ENCODE results near the gene ABCC1.

ABCC1 gene

DNA sequence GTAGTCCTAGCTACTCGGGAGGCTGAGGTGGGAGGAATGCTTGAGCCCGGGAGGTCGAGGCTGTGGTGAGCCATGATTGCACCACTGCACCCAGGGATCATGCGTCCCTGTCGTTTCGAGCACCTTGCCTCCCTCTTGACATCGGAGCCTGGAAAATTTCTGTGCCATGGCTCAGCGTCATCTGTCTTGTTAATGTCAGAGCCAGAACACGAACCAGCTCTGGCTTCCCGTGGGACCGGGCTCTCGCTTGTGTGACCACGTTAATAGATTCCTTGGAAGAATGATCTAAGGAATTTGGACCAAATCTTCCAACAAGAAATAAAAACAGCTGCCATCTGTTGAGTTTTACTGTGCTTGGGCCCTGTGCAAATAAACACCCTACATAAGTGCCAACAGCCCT, 117.7 kb downstream of the ABCC1 start:
- H3K9me3 ChIP-seq, result no peaks in the 10 kb centered on the region
- H3K36me3 ChIP-seq, result peaks cover 82% of the 10 kb centered on the region
- no peak overlapping the region for H3K4me3 ChIP-seq (ENCODE audit: low read depth, low read length)
- no peaks in the 10 kb centered on the region for H3K4me1 ChIP-seq
- no peaks in the 10 kb centered on the region for H3K27me3 ChIP-seq
- TF ChIP-seq, protein P1, sequence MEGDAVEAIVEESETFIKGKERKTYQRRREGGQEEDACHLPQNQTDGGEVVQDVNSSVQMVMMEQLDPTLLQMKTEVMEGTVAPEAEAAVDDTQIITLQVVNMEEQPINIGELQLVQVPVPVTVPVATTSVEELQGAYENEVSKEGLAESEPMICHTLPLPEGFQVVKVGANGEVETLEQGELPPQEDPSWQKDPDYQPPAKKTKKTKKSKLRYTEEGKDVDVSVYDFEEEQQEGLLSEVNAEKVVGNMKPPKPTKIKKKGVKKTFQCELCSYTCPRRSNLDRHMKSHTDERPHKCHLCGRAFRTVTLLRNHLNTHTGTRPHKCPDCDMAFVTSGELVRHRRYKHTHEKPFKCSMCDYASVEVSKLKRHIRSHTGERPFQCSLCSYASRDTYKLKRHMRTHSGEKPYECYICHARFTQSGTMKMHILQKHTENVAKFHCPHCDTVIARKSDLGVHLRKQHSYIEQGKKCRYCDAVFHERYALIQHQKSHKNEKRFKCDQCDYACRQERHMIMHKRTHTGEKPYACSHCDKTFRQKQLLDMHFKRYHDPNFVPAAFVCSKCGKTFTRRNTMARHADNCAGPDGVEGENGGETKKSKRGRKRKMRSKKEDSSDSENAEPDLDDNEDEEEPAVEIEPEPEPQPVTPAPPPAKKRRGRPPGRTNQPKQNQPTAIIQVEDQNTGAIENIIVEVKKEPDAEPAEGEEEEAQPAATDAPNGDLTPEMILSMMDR (IDR thresholded peaks at IDR 0.05; ENCODE audit: low read depth, low read length), result no peak
- DNase-seq, result no peak

DNA sequence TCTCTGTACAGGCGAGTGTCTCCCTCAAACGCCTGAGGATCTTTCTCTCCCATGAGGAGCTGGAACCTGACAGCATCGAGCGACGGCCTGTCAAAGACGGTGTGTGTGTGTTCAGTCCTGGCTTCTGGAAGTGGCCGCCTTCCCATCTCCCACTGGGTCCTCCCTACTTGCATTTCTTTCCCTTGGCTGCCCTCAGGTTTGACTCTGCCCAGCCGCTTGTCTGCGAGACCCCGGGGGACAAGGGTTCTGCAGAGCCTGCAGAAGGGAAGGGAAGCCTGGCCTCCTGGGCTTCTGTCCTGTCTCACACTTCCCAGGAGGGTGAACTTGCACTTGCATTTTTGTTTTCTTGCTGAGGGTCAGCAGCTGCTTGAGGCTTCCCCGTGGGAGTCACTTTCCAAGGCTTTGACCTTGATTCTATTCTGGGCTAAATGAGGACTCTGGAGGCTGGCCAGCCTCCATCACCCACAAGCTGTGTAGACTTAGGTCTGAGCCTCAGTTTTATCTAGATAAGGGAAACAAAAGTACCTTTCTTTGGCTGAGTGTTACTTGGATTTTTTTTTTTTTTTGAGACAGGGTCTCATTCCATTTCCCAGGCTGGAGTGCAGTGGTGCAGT, 122.3 kb downstream of the ABCC1 start:
- no peaks in the 10 kb centered on the region for H3K9me3 ChIP-seq
- no peaks in the 10 kb centered on the region for H3K27me3 ChIP-seq
- peaks cover 74% of the 10 kb centered on the region for H3K36me3 ChIP-seq
- no peak for DNase-seq
- TF ChIP-seq, protein P1 (IDR thresholded peaks at IDR 0.05; ENCODE audit: low read depth, low read length), result no peak
- H3K4me1 ChIP-seq, result no peaks in the 10 kb centered on the region
- no peak overlapping the region for H3K4me3 ChIP-seq (ENCODE audit: low read depth, low read length)

DNA sequence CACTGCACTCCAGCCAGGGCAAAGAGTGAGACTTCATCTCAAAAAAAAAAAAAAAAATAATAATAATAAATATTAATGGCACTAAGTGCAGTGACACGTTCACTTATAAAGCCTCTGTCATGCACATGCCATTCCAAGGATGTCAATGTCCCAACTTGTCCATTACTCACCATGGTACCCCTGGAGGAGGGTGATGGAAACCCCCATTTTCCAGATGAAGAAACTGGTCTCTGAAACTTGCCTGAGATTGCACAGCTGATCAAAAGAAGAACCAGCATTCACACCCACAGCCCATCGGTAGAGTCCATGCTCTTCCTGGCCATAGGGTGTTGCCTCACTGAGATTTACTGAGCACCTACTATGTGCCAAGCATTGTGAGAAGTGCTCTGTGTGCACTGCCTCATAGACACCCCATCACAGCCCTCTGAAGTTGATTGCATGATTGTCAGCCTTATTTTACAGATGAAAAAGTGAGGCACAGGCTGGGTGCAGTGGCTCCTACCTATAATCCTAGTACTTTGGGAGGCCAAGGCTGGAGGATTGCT, 123.7 kb downstream of the ABCC1 start:
- TF ChIP-seq, protein P1 (IDR thresholded peaks at IDR 0.05; ENCODE audit: low read depth, low read length), result no peak
- Histone ChIP-seq H3K4me1 (no peaks in the 10 kb centered on the region), H3K9me3 (no peaks in the 10 kb centered on the region), H3K27me3 (no peaks in the 10 kb centered on the region), H3K4me3 (ENCODE audit: low read depth, low read length) (no peak overlapping the region), H3K36me3 (peaks cover 78% of the 10 kb centered on the region)
- DNase-seq, result no peak

DNA sequence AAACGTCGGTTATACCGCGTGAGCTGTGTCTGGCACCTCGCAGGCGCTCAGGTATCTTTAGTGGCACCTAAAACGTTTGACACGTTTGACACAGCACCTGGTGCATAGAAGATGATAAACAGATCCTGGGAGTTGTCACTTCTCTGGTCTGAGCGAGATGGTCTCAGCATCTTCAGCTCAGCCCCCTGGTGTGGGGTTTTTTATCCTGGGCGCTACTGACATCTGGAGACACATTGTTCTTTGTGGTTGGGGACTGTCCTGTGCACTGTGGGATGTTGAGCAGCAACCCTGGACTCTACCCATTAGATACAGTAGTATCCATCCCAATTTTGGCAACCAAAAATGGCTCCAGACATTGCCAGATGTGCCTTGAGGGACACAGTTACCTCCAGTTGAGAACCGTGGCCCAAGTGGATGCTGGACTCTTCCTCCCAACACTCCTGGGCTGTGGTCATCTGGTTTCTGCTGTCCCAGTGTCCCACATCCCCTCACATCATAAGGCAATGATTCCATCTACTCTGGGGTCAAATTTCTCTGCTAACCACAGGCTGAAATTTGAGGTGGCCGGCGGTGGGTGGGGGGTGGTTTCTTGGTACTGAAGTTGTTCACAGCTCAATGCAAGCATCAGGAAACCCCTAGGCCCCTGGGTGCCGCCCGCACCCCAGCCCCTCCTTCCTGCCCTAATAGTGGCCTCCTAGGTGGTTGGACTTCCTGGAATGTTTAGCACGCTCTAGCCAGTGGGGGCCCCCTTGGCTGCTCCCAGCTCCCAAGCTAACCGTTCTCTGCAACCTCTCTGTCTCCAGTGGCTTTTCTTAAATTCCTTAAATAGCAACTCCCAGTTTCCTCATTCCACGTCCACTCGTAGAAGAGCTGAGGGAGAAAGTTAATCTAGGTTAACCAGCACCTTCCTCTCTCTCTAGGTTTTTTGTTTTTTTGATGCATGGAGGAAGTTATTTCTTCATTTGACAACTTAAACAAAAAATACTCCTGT, 124.8 kb downstream of the ABCC1 start:
- Histone ChIP-seq H3K4me1 (no peaks in the 10 kb centered on the region), H3K9me3 (no peaks in the 10 kb centered on the region), H3K36me3 (peaks cover 82% of the 10 kb centered on the region), H3K27me3 (no peaks in the 10 kb centered on the region), H3K4me3 (ENCODE audit: low read depth, low read length) (no peak overlapping the region)
- DNase-seq, result no peak
- TF ChIP-seq, protein P1 (IDR thresholded peaks at IDR 0.05; ENCODE audit: low read depth, low read length), result no peak

DNA sequence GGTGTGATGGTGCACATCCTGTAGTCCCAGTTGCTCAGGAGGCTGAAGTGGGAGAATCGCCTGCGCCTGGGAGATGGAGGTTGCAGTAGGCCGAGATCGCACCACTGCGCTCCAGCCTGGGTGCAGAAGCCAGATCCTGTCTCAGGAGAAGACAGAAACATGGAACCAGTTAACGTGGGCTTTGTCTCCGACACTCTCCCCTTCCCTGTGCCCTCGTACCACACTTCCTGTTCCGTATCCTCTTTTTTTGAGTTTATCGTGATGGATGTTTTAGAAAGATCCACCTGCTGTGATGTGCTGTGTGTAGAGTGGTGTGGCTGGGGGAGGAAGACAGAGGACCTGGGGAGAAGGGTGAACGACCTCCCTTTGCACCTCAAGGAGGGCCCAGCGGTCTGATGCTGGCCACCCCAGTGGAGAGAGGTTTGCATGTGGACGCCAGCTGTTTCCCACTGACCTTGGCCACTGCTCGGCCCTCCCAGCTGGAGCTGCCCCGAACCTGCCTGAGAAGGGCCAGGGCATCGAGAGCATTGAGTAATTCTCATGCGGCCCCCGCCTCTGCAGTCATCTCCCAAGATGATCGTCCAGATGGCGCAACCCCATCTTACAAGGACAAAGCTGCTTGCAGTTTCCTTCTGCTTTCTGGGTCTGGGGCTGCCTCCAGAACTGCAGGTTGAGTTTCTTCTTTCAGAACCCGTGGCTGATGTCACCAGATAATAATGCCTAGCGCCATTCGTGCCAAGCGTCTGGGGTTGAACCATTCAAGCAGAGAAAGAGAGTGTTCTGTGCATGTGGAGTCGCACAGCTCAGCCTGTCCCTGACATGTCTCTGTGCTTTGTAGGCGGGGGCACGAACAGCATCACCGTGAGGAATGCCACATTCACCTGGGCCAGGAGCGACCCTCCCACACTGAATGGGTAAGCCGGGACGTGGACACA, 126.3 kb downstream of the ABCC1 start:
- H3K36me3 ChIP-seq, result peaks cover 81% of the 10 kb centered on the region
- TF ChIP-seq, protein P1 (IDR thresholded peaks at IDR 0.05; ENCODE audit: low read depth, low read length), result no peak
- H3K4me1 ChIP-seq, result no peaks in the 10 kb centered on the region
- H3K9me3 ChIP-seq, result no peaks in the 10 kb centered on the region
- H3K4me3 ChIP-seq (ENCODE audit: low read depth, low read length), result no peak overlapping the region
- no peak for DNase-seq
- H3K27me3 ChIP-seq, result no peaks in the 10 kb centered on the region
